ENCODE results near the gene OTOP2. TPM values are rescaled to one million over a fixed set of nuclear protein-coding genes. Genes with fewer than 3 reads are reported as not detected.

Gene OTOP2
- total RNA-seq, 1 donor from 2014 or later: not detected

DNA sequence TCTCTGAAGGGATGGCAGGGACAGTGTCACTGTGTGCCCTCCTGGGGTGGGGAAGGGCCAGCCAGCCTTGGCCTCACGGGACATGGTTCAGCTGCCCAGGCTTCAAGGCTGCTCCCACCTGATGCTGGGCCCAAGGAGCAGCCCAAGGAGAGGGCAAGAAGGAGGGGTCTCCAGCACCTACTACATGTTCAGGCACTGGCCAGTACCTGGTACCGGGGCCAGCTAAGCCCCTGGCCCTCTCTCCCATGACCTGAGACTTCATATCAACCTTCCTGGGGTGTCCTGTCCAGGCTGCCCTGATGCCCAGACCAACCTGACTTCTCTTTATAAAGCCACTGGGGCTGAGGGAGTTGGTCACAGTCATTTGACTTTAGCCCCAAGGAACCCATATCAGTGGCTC, 2.3 kb upstream of the OTOP2 start:
- peaks cover 21% of the 10 kb centered on the region for H3K27me3 Mint-ChIP-seq (ENCODE audit: unreplicated experiment)
- TF ChIP-seq CTCF (IDR thresholded peaks at IDR 0.05; ENCODE audit: partially characterized antibody, unreplicated experiment): no peak
- DNase-seq: no peak
- H3K36me3 Mint-ChIP-seq (ENCODE audit: unreplicated experiment): no peaks in the 10 kb centered on the region
- H3K4me3 Mint-ChIP-seq (ENCODE audit: unreplicated experiment): no peak overlapping the region
- no peak overlapping the region for H3K27ac Mint-ChIP-seq (ENCODE audit: unreplicated experiment)
- peaks cover 2% of the 10 kb centered on the region for H3K4me1 Mint-ChIP-seq (ENCODE audit: low read depth, unreplicated experiment)
- H3K9me3 Mint-ChIP-seq (ENCODE audit: unreplicated experiment): peaks cover 1% of the 10 kb centered on the region

DNA sequence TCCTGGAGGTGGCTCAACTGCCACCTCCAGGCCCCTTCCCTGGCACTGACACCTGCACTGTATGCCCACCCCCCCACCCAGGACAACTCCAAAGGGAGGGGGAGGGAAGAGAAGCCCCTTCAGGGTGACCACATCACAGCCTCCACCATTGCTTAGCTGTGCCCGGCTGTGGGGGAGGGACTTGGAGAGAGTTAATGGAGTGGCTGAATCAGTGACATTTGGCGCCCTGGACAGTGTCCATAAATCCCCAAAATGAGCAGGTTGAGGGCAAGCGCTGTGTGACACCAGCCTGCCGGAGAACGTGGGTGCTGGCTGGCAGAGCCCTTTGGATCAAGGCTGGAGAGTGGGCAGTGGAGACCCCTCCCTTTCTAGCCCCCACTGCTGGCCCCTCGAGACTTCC, 1.9 kb upstream of the OTOP2 start:
- TF ChIP-seq CTCF (IDR thresholded peaks at IDR 0.05; ENCODE audit: partially characterized antibody, unreplicated experiment): no peak
- Mint-ChIP-seq H3K4me3 (ENCODE audit: unreplicated experiment) (no peak overlapping the region), H3K27me3 (ENCODE audit: unreplicated experiment) (peaks cover 21% of the 10 kb centered on the region), H3K27ac (ENCODE audit: unreplicated experiment) (no peak overlapping the region), H3K4me1 (ENCODE audit: low read depth, unreplicated experiment) (peaks cover 2% of the 10 kb centered on the region), H3K9me3 (ENCODE audit: unreplicated experiment) (peaks cover 1% of the 10 kb centered on the region), H3K36me3 (ENCODE audit: unreplicated experiment) (no peaks in the 10 kb centered on the region)
- no peak for DNase-seq

DNA sequence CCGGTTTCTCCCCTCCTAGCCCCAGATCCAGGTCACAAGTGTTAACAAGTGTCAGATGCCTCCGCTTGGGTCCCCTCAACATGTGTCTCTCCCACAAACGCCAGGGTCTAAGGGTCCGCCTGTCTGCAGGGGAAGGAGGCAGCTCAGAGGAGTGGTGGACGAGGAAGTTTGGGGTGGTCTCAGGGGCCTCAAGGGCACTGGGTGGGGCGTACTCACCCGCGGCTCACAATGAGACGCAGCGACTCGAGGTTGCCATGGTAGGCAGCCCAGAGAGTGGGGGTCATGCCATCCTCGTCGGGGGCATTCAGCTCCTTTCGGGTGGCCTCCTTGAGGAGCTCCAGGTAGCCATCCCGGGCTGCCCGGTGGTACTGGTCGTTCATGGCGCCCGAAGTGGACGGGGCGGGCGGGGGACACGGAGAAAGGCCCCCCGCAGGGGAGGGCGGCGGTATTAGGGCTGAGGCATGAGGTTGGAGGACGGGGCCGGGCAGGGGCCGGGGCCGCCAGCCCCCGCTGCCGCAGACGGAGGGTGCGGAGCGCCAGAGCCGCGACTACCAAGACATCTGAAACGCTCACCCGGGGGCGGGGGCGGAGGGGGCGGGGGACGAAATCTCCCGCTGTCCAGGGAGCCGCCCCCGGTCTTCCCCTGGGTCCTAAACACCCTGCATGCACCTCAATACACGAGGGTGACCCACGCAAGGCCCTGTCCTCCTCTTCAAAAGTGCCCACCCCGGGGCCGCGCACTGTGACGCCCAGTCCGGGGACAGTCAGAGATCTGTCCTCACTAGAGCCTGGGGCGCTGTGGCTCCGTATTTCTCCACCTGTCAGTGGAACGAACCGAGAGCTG, 1.2 kb upstream of the OTOP2 start, which contains the start of gene USH1G:
TSS of gene USH1G (minus strand) at position 562 of the 844 bp plus-strand sequence. CDS start at position 380, 182 bp downstream.
- no peaks in the 10 kb centered on the region for H3K36me3 Mint-ChIP-seq (ENCODE audit: unreplicated experiment)
- H3K4me3 Mint-ChIP-seq (ENCODE audit: unreplicated experiment): no peak within 1 kb of the TSS
- no peaks in the 10 kb centered on the region for H3K9me3 Mint-ChIP-seq (ENCODE audit: unreplicated experiment)
- no peak for DNase-seq
- TF ChIP-seq CTCF (IDR thresholded peaks at IDR 0.05; ENCODE audit: partially characterized antibody, unreplicated experiment): no peak
- H3K27ac Mint-ChIP-seq (ENCODE audit: unreplicated experiment): no peak within 1 kb of the TSS
- H3K27me3 Mint-ChIP-seq (ENCODE audit: unreplicated experiment): peaks cover 21% of the 10 kb centered on the region
- H3K4me1 Mint-ChIP-seq (ENCODE audit: low read depth, unreplicated experiment): peaks cover 2% of the 10 kb centered on the region

GRCh38 chr17:74923538-74924249, 379 bp upstream of the OTOP2 start:
- Mint-ChIP-seq H3K9me3 (ENCODE audit: unreplicated experiment) (peaks cover 1% of the 10 kb centered on the region), H3K4me1 (ENCODE audit: low read depth, unreplicated experiment) (peaks cover 2% of the 10 kb centered on the region), H3K27ac (ENCODE audit: unreplicated experiment) (no peak overlapping the region), H3K27me3 (ENCODE audit: unreplicated experiment) (peaks cover 24% of the 10 kb centered on the region), H3K36me3 (ENCODE audit: unreplicated experiment) (peaks cover 5% of the 10 kb centered on the region), H3K4me3 (ENCODE audit: unreplicated experiment) (no peak overlapping the region)
- TF ChIP-seq CTCF (IDR thresholded peaks at IDR 0.05; ENCODE audit: partially characterized antibody, unreplicated experiment): peak; percentile 99
- DNase-seq: peak; percentile 84

- no peak for DNase-seq
- Mint-ChIP-seq H3K27me3 (ENCODE audit: unreplicated experiment) (peaks cover 21% of the 10 kb centered on the region), H3K9me3 (ENCODE audit: unreplicated experiment) (peaks cover 1% of the 10 kb centered on the region), H3K4me1 (ENCODE audit: low read depth, unreplicated experiment) (peaks cover 2% of the 10 kb centered on the region), H3K36me3 (ENCODE audit: unreplicated experiment) (peaks cover 5% of the 10 kb centered on the region), H3K27ac (ENCODE audit: unreplicated experiment) (no peak overlapping the region), H3K4me3 (ENCODE audit: unreplicated experiment) (no peak overlapping the region)
- no peak for TF ChIP-seq CTCF (IDR thresholded peaks at IDR 0.05; ENCODE audit: partially characterized antibody, unreplicated experiment)
Measured at GRCh38 chr17:74925242-74925641, 1.2 kb downstream of the OTOP2 start.

Measured in glutamatergic neuron (in vitro differentiated cells).